Right ventricle myocardium inferior (tissue), 1 donor: ENCODE results near the gene ANXA11. TPM values are rescaled to one million over a fixed set of nuclear protein-coding genes. Genes with fewer than 3 reads are reported as not detected.

Experiments used
- ATAC-seq: fragments of 200-7000 bp; cut with Tn5 transposase; one replicate; pipeline ENCODE4 v1.9.1; 2020; ENCODE audit warnings: mild to moderate bottlenecking, moderate library complexity
- DNase-seq: peaks from one replicate; pipeline ENCODE4 v3.0.0; 2021; ENCODE audit errors: missing footprints
- intact Hi-C: fragments of 100-400 bp; cut with DNase I; formaldehyde crosslinking; loops from one replicate; pipeline ENCODE4 v1.11.0; 2022
- total RNA-seq: library from RNA; stranded (reverse); fragmentation: NEBNext Ultra II Directional; extraction: Animal tissue kit (Norgen Biotek cat#: 25700); gene quantifications from one replicate; pipeline ENCODE4 v1.2.1, GENCODE V29; 2021
- donor health status: DM: no; HTN: yes; CAD: no; lungs with severe emphysema.

ANXA11 gene
- total RNA-seq, 1 donor from 2014 or later: 420 TPM

DNA sequence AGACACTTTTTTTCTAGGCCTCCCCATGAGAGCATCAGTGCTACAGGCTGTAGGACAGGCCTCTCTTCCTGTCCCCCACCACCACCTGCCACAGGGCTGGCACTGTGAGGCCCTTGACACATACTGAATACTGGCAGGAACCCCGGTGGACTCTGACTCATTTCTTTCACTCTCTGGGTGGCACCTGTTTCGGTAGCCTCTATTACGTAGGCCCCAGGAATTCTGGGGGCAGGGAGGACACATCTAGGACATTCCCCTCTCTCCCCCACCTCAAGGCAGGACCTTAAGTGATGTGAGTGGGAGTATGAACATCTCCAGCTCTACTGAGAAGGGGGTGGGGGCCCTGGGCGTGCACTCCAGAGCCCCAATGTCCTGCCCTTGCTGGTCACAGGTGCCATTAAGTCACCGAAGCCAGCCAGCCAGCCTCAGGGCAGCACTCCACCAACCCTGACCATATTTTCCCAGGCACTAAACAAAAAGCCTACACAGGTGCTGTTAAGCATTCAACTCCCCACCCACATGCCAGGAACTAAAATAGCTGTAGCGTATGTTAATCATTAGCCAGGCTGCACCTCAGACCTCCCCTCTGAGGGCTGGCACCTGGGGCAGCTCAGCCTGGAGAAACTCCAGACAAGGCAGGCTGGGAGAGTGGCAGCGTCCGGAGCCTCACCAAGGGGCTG is 8.9 kb downstream of the ANXA11 start:
- peak; percentile 32 for ATAC-seq
- intact Hi-C loops: no loop called here
- no peak for DNase-seq

DNA sequence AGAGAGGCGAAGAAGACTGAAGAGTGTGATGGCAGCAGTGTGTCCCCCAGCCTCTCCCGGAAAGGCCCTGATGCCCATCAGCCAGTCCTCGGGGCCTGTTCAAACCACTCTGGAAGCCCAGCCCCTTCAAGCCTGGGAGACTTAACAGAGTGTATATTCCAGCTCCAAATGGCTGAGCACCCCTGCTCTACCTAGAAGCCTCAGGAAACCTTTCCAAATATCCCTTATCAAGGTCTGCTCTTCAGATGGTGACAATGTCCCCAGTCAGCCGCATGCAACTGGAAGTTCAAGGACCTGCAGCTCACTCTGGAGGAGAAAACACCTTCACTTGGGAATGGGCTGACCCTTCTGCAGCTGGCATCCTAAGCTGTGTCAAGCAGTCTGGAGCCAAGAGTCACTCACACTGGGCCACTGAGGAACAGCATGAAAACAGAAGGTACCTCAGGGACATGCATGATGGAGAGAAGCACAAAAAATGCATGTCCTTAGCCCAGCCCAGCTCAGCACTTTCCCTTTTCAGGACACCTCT is 10.2 kb downstream of the ANXA11 start:
- intact Hi-C loops: no loop called here
- no peak for DNase-seq
- no peak for ATAC-seq

DNA sequence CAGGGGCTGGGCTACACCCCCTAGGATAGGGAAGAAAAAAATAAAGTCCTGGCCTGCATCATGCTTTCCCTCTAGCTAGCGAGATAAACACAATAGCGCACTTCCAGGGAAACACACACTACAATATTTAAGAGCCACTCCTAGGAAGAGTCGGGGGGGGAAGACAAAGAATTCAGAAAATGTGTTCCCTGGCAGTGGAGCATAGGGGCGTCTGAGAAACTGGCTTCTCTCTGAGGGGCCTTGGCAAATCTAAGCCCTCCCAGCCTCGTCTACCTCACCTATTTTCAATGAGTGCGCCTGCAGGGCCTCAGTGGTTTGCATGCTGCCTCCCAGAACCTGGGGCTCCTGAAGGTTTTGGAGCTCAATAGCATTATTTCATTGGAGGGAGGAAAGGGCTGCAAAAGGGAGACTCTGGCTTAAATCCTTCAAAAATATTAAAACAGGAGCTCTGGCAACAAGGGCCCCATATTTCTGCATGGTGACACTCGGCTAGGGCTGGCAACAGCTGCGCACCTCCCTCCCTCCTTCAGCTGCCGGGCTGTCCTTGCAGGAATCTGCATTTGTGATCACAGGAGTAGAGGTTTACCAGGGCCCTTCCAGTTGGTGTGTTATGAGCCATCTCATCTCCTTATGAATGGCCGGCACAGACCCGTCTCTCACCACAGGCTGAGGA is 10.8 kb downstream of the ANXA11 start:
- intact Hi-C loops: no loop called here
- no peak for DNase-seq
- ATAC-seq: no peak

DNA sequence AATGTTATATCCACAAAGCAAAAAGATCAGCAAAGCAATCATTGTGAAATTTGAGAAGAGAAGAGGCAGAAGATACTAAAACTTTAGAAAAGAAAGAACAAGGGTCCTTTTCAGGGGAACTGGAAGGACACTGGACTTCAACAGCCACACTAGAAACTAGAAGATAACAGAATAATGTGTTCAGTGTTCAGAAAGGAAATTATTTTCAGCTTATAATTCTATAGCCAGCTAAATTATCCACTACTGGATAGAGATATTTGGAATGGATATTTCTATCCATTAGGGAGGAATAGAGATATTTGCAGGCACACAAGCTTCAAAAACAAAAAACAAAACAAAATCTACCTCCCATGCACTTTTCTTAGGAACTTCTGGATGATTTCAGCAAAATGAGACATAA is 12.8 kb downstream of the ANXA11 start:
- ATAC-seq (no peak), DNase-seq (no peak)
- intact Hi-C loops: no loop called here

DNA sequence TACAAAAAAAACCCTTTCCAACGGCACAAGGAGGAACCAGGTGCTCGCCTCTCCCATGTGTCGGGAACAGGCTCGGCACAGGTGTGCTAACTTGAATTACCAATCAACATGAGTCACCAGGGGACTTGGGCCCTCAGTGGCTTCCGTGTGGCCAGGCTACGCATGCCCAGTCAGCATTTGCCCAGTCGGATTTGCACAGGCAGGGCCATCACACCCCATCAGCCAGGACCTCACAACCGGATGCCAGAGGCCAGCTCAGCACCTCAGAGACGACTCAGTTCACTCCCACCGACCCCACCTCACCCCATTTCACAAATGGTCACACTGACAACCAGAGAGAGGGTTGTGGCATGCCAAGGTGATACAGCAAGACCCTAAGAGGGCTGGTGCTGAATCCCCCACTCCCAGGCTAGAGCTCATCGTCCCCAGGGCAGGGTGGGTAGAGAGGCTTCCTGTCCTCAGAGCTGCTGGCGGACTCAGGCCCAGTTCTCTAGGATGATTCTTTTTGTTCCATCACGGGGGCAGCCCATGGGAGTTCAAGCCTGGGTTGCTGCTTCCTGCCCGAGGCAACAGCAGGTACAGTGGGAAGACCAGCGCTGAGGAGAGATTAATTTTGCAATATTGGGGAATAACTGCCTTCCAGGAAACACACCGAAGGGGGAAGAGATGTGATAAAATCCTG is 13.6 kb downstream of the ANXA11 start:
- intact Hi-C loops: no loop called here
- no peak for DNase-seq
- ATAC-seq: no peak

DNA sequence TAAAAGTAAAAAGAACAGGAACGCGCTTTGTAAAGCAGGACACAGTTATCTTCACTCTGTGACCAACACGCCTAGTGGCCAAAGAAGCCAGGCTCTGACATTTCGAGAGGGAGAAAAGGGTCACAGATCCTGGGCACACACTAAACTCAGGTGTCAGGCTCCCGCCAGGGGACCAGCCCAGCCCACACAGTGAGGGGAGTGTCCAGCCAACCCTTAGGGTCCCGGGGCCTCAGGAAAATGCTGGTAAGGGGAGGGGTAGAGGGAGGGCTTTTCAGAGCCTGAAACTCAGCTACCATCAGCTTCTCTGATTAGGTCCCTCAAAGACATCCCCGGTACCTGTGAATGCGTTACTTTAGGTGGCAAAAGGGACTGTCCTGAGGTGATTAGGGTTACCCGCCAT is 16.6 kb downstream of the ANXA11 start:
- intact Hi-C loops: no loop called here
- no peak for DNase-seq

DNA sequence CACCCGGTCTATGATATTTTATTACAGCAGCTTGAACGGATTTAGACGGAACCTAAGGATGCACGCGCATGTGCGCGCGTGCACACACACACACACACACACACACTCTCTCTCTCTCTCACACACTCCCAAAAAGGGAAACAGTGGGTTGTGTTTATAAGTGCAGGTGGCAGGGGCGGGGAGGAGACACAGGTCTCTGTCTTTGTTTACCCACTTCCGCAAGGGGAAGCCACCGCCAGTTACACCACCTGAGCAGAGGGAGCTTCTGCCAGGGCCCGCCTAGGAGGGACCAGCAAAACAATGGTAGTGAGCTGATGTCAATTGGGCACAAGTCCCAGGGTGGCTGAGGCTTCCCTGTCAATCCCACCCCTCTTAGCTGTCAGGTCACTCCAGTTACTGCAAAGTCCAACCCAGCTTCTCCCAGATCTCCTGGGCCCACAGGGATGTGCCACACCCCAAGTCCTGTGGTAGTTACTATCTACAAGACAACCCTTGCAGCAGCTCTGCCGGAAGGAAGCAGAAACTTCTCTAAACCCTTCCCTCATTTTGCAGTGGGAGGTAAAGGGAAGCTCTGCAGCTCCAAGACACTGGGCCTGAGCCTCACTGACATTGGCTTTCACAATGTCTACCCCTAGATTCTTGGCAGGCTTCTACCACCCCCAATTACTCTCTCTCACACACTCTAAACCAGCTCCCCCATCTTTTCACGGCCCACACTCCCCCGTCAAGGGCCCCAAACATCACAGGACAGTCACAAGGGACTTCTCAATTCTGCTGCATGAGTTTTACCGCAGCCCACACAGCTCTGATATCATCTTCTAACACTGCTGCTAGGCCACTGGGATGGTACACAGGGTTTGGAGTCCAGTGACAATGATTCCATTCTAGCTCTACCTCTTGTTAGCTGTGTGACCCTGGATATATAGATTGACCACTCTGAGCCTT is 17.6 kb downstream of the ANXA11 start:
- DNase-seq: peak; percentile 82
- no peak for ATAC-seq
- intact Hi-C loops: no loop called here

More for the DNA sequence above, 16.6 kb downstream of the ANXA11 start:
- no peak for ATAC-seq

DNA sequence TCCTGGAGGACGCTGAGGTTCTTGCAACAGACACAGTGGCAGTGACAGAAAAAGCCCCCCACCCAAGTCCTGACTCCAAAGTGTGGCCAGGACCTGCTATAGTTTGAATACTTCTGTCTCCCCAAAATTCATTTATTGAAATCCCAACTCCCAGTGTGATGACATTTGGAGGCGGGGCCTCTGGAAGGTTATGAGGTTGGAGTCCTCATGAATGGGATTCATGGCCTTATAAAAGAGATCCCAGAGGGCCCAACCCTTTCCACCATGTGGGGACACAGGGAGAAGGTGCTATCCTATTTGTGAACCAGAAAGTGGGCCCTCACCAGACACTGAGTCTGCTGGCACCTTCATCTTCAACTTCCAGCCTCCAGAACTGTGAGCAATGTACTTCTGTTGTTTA is 18.3 kb downstream of the ANXA11 start:
- ATAC-seq (no peak), DNase-seq (no peak)
- intact Hi-C loops: no loop called here

DNA sequence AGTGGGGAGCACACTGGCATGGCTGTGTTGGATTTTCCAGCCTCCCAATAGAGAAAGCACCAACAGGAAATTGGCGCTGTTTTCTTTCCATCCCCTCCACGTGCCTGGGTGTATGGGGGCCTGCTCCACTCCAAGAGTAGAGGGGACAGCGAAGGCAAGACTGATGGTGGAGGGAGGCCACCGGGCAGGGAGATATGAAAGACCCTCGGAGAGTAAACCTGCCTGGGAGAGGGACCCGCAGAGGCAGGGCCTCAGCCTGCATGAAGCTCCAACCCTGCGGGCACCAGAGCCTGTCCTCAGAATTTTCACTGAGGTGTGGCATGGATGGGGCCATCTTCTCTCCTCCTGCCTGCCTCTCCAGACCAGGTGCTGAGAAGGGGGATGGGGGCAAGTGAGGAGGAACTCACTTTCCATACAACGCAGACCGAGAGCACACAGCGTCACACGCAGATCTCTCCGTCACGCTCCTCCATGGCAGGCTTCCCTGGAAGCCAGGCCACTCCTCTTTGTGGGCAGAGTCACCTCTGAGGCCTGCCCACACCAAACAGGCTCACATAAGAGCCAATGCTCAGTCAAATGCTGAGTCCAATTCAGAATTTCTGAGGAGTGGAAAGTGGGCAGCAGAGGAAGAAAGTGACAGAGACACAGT is 18.8 kb downstream of the ANXA11 start:
- intact Hi-C loops: loop anchor here (1.0 kb wide), 1 partner anchor 17 kb away; no protein-coding TSS in a partner anchor
- ATAC-seq: peak; percentile 84
- DNase-seq: peak; percentile 68

DNA sequence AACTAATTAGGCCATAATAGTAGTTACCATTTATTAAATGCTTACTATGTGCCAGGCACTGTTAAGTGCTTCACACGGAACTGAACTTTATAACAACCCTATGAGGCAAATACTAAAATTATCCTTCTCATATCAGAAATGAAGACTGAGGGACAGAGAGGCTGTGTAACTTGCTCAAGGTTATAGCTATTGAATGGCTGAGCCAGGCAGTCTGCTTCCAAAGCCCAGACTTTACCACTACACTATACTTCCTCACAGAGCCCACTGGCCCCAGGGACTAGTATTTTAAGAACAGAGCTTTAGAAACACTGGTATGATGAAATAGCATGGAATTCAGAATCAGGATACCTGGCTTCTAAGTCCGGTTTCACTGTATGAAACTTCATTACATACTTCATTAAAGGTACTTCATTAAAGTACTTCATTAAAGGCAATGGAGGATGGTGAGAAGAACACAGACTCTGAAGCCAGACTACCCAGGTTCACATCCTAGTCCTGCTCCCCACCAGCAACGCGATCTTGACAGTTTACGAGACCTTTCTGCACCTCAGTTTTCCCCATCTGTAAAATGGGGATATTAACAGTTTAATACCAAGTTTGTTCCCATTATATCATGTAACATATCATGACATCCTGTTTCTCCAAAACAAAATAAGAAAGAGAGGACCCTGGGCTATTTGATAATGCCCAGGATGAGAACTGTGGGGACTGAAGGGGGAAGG is 19.6 kb downstream of the ANXA11 start:
- intact Hi-C loops: loop anchor here (1.0 kb wide), 1 partner anchor 18 kb away; no protein-coding TSS in a partner anchor
- DNase-seq (peak; percentile 9), ATAC-seq (peak; percentile 47)

DNA sequence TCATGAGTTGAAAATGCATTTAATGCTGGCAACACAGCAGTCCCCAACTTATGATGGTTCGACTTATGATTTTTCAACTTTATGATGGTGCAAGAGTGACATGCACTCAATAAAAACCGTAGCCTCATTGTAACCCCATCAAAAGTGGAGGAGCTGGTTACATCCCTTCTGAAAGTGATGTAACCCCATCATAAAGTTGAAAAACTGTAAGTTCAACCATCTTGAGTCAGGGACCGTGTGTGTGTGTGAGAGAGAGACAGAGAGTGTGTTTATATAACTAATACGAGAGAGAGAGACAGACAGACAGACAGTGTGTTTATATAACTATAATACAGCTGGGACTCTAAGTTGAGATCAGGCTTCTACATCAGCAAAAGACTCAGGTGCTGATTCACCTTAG is 21.0 kb downstream of the ANXA11 start:
- intact Hi-C loops: no loop called here
- no peak for DNase-seq
- no peak for ATAC-seq

DNA sequence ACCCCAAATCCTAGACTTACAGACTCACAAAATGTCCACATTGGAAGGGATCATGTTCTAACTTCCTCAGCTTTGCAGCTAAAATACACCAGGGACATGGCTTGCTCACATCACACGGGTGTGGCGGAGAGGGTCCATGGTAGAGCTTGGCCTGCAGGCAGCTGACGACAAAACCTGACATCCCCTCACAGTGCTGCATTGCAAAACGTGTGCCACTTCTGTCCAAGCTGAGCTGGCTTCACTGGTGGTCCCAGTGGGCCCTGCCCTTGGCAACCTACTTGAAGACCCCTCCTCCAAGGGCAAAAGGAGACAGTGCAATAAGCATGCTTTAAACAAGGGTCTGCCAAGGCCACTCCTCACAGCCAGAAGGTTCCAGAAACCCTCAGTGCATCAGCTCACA is 21.9 kb downstream of the ANXA11 start:
- intact Hi-C loops: no loop called here
- DNase-seq: no peak

DNA sequence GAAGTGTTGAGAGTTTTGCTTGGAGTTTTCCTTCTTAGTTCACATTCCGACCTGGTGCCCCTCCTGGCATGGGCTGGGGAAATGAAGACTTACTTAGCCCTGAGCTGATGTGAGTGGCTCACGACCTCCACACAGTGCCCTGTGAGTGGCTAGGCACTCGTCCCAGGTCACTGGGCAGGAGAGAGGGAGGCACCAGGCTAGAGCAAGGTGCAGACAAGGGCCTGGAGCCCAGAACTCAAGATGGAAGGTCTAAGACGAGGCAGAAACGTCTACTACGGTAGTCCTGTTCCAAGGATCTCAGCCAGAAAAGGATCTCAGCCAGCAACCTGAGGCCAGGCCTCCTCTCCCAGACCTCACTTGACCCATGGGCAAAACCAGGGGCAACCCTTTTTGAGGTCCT is 22.4 kb downstream of the ANXA11 start:
- intact Hi-C loops: no loop called here
- DNase-seq (no peak), ATAC-seq (no peak)

More for the DNA sequence above, 21.9 kb downstream of the ANXA11 start:
- ATAC-seq: no peak

DNA sequence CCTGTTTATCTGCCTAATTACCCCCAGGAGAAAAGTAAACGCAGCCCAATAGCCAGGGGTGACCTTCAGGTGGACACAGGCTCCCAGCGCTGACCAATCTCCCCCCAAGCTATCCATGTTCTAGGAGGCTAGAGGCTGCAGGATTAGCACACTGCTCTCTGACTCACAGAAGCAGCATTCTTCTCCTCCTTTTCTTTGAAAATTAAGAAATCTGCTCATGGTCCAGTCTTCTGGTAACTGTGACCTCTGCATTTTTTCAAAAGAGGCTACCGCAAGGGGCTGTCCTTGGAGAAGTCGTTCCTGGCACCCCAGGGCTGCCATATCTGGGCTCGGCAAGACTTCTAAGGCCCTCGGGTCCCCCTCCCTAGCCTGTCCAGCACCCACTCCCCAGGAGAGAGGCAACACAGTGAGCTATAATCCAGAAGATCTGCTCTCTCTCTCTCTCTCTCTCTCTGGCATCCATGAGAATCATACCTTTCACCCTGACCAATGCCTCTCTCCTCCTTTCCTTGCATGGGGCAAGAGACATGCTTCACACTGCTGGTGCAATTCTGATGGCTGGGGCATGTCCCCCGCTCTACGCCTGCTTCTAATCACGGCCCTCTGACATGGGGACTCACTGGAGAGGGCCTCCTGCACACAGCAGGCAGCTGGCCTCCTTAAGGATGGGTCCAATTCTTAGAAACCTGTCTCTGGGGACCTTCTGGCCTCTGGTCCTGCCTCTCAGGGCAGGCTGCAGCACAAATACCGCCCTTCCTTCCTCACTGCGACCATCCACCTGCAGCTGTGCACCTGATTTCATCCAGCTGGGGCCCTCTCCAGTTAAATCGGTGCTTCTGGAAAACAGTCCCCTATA is 27.3 kb downstream of the ANXA11 start:
- ATAC-seq (peak; percentile 20), DNase-seq (no peak)
- intact Hi-C loops: no loop called here

DNA sequence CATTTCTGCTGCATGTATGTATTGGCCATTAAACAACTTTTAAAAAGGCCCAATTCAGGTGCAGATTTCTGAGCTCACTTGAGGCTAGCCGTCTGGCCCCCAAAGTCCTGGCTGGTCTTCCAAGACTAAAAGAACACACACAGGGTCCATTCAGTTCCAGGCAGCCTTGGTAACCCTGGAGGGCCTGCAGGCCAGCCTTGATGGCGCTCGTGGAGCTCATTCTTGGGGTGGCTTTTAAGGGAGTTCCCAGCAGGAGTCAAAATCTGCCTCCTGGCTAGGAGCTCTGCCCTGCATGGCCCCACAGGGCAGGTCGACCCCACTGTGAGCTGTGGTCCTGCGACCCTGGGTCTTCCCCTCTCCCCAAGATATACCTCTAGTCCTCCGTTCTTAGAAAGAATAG is 28.8 kb downstream of the ANXA11 start:
- intact Hi-C loops: no loop called here
- ATAC-seq: no peak
- no peak for DNase-seq

DNA sequence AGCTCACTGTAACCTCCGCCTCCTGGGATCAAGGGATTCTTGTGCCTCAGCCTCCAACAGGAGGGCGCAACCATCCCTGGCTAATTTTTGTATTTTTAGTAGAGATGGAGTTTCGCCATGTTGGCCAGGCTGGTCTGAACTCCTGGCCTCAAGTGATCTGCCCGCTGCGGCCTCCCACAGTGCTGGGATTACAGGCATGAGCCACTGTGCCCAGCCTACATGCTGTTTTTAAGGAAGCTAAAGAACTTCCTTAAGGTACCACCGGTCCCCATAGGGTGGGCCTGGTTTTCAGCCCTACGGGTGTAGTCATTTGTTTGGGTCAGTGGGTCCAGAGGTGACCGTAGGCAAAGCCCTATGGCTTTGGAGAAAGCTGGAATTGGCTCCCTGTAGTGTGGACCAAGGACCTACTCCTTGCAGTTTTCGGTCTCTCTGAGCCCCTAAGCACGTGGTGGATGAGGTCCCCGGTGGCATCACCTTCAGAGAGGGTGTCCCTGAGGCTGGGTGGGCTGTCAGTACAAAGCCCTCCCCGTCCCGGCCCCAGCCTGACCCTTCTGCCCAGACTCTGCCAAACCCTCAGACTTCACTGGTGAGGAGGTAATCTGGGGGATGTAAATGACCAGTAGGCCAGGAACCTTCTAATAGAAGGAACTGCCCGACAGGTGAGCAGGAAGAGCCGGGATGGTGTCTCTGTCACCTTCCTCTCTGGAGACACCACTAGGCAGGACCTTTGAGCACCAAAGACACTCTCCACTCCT is 30.5 kb downstream of the ANXA11 start:
- DNase-seq (peak; percentile 16), ATAC-seq (no peak)
- intact Hi-C loops: no loop called here
